Measurements from ENCODE around the gene SAMM50.

- TF ChIP-seq, protein P1, sequence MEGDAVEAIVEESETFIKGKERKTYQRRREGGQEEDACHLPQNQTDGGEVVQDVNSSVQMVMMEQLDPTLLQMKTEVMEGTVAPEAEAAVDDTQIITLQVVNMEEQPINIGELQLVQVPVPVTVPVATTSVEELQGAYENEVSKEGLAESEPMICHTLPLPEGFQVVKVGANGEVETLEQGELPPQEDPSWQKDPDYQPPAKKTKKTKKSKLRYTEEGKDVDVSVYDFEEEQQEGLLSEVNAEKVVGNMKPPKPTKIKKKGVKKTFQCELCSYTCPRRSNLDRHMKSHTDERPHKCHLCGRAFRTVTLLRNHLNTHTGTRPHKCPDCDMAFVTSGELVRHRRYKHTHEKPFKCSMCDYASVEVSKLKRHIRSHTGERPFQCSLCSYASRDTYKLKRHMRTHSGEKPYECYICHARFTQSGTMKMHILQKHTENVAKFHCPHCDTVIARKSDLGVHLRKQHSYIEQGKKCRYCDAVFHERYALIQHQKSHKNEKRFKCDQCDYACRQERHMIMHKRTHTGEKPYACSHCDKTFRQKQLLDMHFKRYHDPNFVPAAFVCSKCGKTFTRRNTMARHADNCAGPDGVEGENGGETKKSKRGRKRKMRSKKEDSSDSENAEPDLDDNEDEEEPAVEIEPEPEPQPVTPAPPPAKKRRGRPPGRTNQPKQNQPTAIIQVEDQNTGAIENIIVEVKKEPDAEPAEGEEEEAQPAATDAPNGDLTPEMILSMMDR (conservative IDR thresholded peaks at IDR 0.05; ENCODE audit: low read length), result no peak
- TF ChIP-seq EZH2phosphoT487 (IDR thresholded peaks at IDR 0.05; ENCODE audit: borderline replicate concordance), result no peak
These were observed 18.8 kb downstream of the SAMM50 start for GRCh38 chr22:43974028-43974545.

Data from Loucy (cell line).